ENCODE data around the gene GRK5.

DNA sequence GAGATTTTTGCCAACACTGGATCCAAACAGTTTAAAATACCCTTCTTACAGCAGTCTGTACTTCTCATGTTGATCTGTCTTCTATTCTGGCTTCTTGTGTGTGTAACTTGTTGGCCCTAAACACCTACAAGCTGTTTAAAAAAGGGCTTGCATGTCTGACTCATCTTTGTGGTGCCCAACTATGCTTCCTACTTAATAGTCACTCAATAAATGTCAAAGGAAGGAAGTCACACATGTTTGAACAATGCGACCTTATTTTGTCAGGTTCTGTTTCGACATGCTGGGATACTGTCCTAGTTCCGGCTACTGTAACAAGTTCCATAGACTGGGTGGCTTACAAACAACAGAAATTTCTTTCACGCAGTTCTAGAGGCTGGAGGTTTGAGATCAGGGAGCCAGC is 9.4 kb upstream of the GRK5 start:
- TF ChIP-seq EZH2 (IDR thresholded peaks at IDR 0.05; ENCODE audit: borderline replicate concordance, low read depth, low read length, poor library complexity, severe bottlenecking): no peak
- TF ChIP-seq, protein P1, sequence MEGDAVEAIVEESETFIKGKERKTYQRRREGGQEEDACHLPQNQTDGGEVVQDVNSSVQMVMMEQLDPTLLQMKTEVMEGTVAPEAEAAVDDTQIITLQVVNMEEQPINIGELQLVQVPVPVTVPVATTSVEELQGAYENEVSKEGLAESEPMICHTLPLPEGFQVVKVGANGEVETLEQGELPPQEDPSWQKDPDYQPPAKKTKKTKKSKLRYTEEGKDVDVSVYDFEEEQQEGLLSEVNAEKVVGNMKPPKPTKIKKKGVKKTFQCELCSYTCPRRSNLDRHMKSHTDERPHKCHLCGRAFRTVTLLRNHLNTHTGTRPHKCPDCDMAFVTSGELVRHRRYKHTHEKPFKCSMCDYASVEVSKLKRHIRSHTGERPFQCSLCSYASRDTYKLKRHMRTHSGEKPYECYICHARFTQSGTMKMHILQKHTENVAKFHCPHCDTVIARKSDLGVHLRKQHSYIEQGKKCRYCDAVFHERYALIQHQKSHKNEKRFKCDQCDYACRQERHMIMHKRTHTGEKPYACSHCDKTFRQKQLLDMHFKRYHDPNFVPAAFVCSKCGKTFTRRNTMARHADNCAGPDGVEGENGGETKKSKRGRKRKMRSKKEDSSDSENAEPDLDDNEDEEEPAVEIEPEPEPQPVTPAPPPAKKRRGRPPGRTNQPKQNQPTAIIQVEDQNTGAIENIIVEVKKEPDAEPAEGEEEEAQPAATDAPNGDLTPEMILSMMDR (conservative IDR thresholded peaks at IDR 0.05; ENCODE audit: low read depth, low read length): no peak
